Ureter (tissue), 1 donor: ENCODE data around the gene ESPL1. TPM values are rescaled to one million over a fixed set of nuclear protein-coding genes. Genes with fewer than 3 reads are reported as not detected.
"Not testable (repeated sequence)": the region's sequence is repeated elsewhere in the genome, so short reads cannot be mapped to it uniquely, and the experiment has no call there.

Experiments used
- DNase-seq: peaks from one replicate; pipeline ENCODE4 v3.0.0-alpha.2; 2020; ENCODE audit warnings: low spot score
- total RNA-seq: library from RNA; stranded (reverse); gene quantifications from one replicate; pipeline ENCODE4 v1.2.4, GENCODE V29; 2023
- donor health status: DM: yes; HTN: yes; CAD: no.

ESPL1 gene
- total RNA-seq, 1 donor from 2014 or later, result 2.3 TPM

DNA sequence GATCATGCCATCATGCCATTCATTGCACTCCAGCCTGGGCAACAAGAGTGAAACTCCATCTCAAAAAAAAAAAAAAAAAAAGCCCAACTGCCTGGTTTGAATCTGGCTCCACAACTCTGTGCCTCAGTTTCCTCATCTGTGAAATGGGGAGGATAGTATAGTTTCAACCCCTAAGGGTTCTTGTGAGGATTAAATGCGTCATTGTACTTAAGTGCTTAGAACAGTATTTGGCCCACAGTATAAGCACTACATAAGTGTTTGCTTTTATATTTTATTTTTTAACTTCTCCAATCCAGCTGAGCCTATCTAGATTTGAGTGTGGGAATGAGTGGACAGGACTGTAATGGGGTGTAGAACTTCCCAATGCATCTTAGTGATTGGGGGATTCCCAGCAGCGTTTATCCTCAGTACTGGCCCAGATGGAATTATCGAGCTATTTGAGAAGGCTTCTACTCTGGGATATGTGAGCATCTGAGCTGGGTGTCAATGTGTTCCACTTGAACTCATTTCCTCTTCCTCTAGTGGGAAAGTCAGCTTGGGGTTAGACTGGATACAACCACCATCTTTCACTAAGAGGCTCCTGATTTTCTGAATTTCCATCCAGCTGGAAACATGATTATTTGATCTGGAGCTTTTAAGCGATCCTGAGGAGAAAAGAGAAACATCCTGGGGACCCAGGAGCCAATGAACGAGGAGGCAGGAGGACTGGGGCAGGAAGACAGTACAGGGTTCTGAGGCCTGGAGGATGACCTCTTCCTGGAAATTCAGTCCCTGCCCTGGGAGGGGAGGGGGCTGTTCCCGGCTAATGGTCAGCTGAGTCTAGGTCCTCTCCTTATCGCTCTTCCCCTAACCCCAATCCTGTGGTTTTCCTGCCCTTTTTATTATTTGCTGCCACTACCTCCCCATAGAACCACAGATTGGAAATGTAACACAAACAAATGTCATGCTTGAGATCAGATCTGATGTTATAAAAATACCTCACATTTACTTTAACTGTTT lies 9.3 kb upstream of the ESPL1 start:
- DNase-seq, result no peak

DNA sequence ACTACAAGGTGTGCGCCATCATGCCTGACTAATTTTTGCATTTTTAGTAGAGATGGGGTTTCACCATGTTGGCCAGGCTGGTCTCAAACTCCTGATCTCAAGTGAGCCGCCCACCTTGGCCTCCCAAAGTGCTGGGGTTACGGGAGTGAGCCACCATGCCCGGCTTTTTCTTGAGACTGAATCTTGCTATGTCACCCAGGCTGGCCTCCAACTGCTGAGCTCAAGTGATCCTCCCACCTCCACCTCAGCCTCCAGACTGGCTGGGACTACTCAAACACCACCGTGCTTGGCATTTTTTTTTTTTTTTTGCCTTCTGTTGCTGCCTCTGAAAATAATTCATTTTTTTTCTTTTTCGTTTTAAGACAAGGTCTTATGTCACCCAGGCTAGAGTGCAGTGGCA lies 8.2 kb upstream of the ESPL1 start:
- DNase-seq, result no peak

DNA sequence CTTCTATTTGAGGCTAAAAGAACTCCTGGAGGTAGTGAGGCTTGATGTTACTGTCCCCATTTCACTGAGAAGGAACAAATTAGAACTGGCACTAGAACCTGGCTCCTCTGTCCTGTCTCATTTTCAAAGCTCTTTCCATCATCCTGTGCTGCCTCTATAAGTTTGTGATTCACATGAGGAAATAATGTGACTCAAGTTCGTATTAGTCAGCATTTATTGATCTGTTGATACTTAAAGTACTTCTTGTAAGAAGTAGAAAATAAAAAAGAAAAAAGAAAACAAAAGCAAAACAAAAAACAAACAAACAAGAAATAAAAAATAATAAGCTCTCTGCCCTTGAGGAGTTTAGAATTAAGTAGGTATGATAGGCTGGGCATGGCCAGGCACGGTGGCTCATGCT lies 2.3 kb upstream of the ESPL1 start:
- no peak for DNase-seq

DNA sequence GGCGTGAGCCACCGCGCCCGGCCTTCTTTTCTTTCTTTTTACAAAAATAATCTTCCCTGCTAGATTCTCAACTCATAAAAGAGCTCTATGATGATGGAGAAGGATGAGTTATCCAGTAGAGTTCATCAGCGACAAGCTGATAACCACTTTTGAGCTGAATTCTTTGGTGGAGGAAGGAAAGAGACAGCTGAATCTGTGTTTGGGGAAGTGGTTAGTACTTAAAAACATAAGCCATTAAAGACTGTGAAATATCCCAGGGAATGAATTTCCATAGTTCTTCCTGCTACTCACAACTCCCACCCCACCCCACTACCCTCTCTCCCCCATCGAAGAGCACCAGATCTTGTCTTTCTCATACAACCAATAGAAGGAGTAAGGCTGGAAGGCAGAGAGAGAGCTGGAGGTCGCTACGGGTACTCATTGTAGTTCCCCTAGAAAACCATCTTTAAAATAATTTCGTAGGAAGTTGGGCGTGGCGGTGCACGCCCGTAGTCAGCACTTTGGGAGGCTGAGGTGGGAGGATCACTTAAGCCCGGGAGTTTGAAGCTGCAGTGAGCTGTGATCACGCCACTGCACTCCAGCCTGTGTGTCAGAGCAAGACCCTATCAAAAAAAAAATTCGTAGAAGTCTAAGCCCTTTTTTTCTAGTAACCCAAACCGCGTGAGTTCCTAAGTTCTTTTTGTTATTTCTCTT lies 647 bp upstream of the ESPL1 start:
- DNase-seq, result no peak

DNA sequence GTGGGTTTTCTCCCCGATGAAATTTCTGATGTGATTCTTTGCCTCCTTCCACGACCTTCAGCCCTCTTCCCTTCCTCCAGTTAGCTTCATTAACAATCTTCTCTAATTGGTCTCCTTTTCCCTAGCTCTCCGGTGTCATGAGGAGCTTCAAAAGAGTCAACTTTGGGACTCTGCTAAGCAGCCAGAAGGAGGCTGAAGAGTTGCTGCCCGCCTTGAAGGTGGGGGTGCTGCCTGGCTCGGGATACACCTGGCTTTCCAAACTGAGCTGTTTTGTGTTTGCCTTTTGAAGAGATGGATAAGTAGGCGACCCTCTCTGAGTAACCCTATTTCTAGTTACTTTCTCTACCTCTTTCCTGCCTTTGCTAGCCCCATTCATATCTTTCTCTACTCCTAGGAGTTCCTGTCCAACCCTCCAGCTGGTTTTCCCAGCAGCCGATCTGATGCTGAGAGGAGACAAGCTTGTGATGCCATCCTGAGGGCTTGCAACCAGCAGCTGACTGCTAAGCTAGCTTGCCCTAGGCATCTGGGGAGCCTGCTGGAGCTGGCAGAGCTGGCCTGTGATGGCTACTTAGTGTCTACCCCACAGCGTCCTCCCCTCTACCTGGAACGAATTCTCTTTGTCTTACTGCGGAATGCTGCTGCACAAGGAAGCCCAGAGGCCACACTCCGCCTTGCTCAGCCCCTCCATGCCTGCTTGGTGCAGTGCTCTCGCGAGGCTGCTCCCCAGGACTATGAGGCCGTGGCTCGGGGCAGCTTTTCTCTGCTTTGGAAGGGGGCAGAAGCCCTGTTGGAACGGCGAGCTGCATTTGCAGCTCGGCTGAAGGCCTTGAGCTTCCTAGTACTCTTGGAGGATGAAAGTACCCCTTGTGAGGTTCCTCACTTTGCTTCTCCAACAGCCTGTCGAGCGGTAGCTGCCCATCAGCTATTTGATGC lies 797 bp downstream of the ESPL1 start:
- no peak for DNase-seq

DNA sequence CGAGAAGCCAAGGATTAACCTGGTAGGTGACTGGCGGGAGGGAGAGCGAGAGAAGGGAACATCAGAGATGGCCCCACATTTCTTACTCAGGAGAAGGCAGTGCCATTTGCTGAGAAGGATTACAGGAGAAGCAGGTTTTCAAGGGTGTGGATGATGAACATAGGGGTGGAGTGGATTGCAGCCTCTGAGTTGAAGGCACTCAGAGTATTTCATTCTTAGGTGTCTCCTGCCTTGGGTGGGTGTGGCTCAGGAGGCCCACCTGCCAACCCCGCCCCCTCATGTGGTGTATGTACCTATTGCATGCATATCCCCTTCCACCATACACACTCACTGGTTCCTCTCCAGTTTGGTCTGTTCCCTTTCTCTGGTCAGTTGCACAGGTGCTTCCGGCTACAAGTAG lies 6.3 kb downstream of the ESPL1 start:
- no peak for DNase-seq

DNA sequence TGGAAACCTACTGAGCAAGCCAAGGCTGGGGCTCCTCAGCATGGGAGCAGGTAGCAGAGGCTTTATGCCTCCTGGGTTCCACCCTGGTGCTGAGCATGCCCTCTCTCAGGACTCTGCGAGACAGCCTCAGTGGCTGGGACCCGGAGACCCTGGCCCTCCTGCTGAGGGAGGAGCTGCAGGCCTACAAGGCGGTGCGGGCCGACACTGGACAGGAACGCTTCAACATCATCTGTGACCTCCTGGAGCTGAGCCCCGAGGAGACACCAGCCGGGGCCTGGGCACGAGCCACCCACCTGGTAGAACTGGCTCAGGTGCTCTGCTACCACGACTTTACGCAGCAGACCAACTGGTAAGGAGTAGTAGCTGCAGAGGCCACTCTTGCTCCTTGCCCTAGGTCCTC lies 8.4 kb downstream of the ESPL1 start:
- DNase-seq, result no peak

DNA sequence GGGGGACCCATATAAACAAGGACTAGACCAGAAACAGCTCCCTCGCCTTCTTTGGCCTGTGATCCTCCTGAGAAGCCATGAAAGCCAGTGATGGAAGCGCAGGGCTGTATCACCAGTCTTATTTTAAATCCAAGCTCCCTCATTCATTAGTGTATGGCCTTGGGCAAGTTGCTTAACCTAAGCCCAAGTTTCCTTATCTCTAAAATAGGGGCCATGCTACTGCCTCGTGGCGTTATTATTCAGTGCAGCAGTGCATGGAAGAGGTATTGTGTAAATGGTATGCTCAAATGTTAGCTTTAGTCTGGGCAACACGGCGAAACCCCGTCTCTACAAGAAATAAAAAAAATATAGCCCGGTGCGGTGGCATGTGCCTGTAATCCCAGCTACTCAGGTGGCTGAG lies 9.9 kb downstream of the ESPL1 start:
- no peak for DNase-seq

DNA sequence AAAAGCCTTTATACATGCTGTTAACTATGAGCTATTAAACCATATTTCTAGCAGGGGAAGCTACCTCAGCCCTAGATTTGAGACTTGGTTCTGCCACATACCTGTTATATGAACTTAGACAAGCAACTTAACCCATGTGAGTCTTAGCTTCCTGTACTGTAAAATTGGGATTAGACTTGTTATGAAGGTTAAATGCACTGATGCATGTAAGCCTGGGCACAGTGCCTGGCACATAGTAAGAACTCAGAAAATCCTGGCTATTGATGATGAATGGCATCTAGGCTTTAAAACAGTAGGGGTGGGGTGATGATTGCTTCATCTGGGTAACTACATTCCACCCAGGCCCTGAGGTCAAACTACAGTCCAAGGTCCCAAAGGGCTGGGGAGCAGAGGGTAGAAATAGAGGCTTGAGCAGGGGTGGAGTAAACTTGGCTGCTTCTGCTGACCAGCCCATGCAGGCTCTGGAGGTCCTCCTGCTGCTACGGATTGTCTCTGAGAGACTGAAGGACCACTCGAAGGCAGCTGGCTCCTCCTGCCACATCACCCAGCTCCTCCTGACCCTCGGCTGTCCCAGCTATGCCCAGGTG lies 11.3 kb downstream of the ESPL1 start:
- no peak for DNase-seq

DNA sequence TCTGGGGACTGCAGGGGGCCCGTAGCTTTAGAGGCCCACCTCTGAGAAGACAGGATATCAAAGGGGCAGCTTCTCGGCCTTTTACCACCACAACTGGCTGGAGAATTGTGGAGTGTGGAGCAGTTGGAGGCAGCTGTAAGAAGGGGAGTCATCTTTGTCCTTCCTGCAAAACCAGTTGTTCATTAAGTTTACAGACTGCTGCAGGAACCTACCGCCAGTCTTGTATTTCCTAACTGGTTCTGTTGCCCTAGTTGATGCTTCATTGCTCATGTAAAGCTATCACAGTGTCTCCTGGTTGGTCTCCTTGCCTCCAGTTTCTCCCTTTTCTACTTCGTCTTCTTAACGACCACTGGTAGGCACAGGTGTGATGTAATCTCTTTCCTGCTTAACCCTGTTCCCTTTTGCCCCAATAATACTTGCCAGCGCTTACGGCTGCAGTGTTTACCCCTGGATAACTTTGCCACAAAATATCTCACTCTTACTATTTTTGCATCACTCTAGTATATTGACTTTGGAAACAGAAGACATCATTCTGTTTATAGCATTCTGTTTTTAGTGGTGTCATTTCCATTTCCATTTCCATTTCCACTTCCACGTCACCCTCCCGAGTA lies 11.9 kb downstream of the ESPL1 start:
- no peak for DNase-seq

DNA sequence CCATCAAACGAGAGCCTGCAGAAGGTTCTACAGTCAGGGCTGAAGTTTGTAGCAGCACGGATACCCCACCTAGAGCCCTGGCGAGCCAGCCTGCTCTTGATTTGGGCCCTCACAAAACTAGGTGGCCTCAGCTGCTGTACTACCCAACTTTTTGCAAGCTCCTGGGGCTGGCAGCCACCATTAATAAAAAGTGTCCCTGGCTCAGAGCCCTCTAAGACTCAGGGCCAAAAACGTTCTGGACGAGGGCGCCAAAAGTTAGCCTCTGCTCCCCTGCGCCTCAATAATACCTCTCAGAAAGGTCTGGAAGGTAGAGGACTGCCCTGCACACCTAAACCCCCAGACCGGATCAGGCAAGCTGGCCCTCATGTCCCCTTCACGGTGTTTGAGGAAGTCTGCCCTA lies 18.3 kb downstream of the ESPL1 start:
- no peak for DNase-seq

DNA sequence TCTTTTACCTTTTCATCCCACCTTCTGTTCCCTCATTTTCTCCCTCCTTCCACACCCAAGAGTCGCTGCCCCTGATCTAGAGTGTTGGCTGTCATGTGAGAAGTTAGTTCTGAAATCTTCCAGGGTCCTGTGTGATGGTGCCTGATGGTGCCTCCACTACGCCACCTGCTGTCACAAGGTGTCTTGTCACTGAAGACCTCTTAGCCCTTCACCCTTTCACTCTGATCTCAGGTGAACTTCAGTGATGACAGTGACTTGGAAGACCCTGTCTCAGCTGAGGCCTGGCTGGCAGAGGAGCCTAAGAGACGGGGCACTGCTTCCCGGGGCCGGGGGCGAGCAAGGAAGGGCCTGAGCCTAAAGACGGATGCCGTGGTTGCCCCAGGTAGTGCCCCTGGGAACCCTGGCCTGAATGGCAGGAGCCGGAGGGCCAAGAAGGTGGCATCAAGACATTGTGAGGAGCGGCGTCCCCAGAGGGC lies 19.7 kb downstream of the ESPL1 start:
- DNase-seq, result peak; percentile 75

DNA sequence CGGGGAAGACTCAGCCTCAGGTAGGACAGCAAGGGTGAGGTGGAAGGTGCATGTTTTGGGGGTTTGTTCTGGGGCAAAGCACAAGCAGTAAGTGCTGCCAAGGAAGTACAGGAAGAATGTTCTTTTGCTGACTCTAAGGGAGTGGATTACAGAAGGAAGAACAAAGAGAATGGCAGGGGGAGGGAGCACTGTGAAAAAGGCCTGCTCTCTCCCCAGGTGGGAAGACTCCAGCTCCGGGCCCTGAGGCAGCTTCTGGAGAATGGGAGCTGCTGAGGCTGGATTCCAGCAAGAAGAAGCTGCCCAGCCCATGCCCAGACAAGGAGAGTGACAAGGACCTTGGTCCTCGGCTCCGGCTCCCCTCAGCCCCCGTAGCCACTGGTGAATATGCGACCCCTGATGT lies 20.2 kb downstream of the ESPL1 start:
- DNase-seq, result no peak

DNA sequence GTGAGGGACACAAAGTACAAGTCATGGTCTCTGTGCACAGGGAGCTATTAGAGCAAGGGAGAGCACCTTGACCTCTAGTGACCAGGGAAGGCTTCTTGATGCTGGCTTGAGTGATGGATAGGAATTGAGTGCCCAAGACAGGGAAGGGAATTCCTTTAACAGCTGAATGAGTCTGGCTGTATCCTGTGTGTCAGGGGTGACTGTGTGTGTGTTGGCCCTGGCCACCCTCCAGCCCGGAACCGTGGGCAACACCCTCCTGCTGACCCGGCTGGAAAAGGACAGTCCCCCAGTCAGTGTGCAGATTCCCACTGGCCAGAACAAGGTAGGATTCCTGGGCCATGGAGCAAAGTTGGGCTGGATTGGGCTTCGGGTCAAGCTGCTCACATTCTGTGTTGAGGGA lies 21.8 kb downstream of the ESPL1 start:
- DNase-seq, result no peak

DNA sequence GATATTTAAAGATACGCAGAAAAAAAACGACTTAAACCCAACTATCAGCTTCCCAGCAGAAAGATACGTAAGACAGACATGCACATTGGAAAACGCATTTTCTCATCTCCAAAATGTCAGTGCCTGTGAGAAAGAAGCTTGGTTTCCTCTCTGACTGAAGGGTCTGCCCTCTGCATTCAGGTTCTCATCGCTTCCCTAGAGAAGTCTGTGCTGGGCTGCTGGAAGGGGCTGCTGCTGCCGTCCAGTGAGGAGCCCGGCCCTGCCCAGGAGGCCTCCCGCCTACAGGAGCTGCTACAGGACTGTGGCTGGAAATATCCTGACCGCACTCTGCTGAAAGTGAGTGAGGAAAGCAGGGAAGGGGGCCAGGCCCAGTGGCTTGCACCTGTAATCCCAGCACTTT lies 22.6 kb downstream of the ESPL1 start:
- DNase-seq, result no peak

DNA sequence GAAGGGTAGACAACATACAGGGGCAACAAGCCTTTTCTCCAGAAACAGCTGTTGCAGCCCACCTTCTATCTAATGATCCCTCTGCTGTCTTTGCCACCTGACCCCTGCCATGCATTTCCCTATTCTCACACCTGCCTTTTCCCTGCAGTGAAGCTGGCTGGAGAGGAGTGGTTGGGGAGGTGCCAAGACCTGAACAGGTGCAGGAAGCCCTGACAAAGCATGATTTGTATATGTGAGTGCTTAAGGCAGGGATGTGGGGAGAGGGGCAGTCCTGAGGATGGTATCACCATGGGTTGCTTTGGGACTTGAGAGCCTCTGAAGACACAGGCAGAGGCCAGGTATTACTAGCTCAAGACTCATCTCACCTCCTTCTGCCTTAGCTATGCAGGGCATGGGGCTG lies 24.3 kb downstream of the ESPL1 start:
- no peak for DNase-seq

DNA sequence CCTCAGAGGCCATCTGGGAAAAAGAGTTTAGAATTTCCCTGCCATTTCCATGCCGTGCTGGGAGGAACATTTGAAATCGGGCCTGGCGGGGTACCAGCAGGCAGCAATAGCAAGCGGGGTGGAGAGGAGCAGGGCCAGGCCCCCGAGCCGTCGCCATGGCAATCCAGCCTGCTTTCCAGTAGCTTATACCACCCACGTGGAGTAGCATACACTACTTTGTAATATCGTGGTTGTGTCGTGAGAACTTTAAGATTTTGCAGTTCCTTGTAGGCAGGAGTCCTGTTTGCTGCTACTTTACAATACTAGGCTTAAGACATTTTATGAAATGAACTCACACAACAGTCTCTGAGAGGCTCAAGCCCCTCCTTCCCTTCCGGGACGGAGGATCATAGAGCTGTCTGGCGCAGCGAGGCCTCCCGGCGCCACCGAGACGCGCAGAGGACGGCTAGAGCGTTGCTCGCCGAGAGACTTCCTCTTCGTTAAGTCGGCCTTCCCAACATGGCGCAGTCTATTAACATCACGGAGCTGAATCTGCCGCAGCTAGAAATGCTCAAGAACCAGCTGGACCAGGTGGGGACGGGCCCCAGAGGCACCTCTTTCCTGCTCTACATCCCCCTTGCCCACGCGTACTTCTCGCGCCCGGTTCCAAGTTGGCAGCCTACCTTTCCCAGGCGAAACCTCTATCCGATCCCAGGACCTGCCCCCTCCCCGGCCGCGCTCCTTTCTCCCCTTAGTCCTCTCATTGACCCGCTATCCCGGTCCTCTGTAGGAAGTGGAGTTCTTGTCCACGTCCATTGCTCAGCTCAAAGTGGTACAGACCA lies 27.2 kb downstream of the ESPL1 start, which contains the start of gene PFDN5:
TSS of gene PFDN5 (plus strand) at position 473 of the 821 bp plus-strand sequence. CDS start at position 499, 26 bp downstream.
- DNase-seq, result peak; percentile 91

DNA sequence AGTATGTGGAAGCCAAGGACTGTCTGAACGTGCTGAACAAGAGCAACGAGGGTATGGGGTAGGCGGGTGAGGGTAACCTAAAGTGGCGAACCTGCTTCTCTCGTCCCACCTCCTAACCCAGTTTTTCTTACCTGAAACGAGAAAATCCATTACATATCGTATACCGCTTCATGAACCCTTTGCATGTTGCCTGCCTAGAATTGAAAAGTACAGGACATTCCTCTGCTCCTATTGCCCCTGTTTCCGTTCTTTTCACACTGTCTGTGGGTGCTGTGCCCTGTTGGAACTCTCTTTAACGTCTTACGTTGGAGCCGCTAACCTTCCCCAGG lies 27.8 kb downstream of the ESPL1 start:
- DNase-seq, result no peak

DNA sequence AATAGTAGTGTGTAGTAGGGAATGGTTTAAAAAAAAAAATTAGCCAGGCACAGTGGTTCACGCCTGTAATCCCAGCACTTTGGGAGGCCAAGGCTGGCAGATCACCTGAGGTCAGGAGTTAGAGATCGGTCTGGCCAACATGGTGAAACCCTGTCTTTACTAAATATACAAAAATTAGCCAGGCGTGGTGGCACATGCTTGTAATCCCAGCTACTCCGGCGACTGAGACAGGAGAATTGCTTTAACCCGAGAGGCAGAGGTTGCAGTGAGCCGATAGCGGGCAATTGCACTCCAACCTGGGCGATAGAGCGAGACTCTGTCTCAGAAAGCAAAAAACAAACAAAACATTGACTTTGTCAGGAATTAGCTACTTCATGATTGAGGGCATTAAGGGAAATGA lies 29.0 kb downstream of the ESPL1 start:
- DNase-seq, result not testable (repeated sequence)

DNA sequence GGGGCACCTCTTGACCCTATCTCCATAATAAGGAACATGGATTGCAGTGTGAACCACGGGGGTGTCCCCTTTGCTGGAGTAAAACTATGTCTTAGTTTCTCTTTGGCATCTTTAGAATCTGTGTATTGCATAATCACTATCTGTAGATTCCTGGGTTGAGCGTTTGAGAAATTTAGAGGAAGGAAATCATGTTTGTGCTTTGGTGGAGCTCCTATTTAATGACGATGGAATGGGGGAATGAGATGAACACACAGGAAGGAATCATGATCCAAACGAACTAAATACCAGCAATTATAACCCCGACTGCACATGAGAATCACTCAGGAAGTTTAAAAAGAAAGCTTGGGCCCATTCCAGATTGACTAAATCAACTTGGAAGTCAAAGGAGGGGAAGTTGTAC lies 30.1 kb downstream of the ESPL1 start:
- no peak for DNase-seq
